C1 segment of cervical spinal cord (tissue), 14 donors: ENCODE data around the gene KCNN3.

Experiments used
- DNase-seq, 14 donors: peaks; one replicate each; lab custom pipeline; 2025; lab: John Stamatoyannopoulos, UW

KCNN3 gene

DNA sequence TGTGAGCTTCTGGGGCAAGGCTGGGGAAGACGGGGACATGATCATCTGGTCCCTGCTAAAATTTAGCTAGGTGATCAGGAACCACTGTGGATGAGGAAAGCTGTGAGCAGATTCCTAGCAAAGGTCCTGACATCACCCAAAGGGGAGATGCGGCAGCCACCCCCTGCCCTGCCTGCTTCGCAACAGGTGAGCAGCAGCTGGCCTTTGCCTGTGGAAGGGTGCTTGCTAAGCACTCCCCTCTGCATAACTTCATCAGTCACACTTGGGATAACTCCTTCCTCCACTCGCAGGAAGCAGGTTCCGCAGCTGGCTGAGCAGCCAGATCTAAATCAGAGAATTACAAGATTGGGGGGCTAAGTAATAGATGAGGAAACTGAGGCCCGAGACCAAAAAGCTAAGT is 51.2 kb downstream of the KCNN3 start:
- DNase-seq, result no peak

GRCh38 chr1:154816937-154817336 is 53.1 kb downstream of the KCNN3 start:
- no peak for DNase-seq

DNA sequence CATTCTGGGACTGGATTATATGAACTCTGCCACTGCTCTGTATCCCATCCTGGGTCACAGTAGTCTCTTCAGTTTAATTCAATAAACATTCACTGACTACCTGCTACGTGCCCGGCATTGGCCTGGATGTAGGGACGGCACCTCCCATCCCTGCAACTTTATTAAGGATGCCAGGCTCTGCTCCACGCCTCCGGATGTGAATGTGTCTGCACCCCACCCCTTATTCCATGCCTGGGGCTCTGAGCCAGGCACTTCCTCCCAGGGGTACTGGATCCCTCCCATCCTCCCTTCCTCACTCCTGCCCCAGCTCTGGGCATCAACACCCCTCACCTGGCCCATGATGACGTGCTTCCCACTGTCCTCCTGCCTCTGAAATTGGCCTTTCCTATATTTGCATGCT is 53.7 kb downstream of the KCNN3 start:
- DNase-seq, result no peak

- peak in 1 of 14 donors; percentile 18 for DNase-seq
Observed at GRCh38 chr1:154813846-154814505, 56.1 kb downstream of the KCNN3 start.

GRCh38 chr1:154813300-154813816 is 56.7 kb downstream of the KCNN3 start:
- peak in 2 of 14 donors; percentile 25 to 34 for DNase-seq

- DNase-seq, result no peak
Observed at GRCh38 chr1:154812877-154813276, 57.2 kb downstream of the KCNN3 start.

GRCh38 chr1:154810571-154810970 is 59.5 kb downstream of the KCNN3 start:
- no peak for DNase-seq

DNA sequence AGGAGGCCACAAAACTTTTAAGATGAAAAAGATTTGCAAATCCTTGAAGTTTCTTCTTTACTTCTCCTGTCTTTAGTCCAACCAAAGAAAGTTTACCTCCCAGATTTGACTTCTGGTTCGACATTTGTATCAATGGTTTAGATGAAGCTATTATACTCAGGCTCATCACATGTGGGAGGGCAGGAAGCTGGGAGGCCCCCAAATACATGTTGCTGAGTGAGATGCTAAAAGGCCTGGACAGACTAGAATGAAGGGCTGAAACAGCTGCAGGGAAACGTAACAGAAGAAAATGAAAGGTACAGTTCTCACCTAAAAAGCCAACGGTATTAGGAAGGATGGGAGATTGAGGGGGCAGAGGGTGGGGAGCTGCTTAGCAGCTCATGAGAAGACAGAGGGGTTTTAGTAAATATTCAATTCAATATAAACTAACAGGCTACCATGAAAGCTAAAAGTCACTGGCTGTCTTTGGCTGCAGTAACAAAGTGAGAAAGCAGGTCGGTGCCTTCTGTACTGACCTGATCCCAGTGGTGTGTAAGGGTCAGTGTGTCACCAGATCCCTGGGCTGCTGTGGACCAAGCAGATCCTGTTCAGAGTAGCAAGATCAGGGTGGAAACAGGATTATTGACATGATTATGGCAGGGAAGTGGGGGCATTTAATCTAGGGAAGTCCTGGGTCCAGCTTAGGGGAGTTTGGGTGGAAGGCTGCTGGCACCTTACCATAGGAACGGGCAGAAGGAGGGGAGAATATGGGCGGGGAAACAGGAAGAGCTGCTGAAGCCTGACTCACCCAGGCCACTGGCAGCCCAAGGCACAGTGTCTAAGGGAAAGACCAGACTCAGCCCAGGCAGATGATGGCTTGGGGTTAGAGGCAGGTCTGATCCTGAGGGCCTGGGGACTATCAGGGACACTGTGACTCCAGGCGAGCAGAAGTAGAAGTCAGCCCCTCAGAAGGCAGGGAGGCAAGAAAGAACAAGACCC is 60.4 kb downstream of the KCNN3 start:
- DNase-seq, result peak in 1 of 14 donors; percentile 35

- no peak for DNase-seq
Observed at GRCh38 chr1:154808909-154809262, 61.2 kb downstream of the KCNN3 start.

DNA sequence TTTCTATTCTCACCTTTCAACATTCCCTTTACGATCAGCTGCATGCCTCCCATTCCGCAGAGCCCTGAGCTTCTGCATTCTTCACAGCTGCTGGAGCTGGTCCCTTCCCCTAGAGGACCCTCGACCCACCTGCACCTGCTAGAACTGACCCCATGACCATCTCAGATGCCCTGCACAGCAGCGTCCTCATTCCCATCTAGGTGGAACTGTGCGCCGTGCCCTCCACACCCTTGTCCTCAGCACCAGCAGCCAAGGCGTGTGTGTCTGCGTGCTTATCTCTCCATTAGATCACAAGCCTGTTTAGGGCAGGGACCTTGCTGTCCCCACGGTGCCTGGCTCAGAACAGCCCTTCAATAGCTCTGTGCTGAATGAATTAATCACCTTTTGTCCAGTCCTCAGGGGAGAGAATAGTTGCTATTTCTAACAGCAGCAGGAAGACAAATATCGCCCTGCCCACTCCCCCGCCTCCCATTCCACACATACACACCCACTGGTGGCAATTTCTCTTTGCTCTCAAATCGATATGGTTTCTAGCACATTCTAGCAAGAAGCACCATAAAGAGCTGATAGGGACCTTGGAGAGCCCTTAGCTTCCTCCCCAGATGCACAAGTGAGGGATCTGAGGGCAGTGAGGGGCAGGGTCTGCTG is 61.7 kb downstream of the KCNN3 start:
- DNase-seq, result no peak

- no peak for DNase-seq
Observed at GRCh38 chr1:154807048-154807591, 63.0 kb downstream of the KCNN3 start.

- no peak for DNase-seq
Observed at GRCh38 chr1:154806333-154806732, 63.7 kb downstream of the KCNN3 start.

DNA sequence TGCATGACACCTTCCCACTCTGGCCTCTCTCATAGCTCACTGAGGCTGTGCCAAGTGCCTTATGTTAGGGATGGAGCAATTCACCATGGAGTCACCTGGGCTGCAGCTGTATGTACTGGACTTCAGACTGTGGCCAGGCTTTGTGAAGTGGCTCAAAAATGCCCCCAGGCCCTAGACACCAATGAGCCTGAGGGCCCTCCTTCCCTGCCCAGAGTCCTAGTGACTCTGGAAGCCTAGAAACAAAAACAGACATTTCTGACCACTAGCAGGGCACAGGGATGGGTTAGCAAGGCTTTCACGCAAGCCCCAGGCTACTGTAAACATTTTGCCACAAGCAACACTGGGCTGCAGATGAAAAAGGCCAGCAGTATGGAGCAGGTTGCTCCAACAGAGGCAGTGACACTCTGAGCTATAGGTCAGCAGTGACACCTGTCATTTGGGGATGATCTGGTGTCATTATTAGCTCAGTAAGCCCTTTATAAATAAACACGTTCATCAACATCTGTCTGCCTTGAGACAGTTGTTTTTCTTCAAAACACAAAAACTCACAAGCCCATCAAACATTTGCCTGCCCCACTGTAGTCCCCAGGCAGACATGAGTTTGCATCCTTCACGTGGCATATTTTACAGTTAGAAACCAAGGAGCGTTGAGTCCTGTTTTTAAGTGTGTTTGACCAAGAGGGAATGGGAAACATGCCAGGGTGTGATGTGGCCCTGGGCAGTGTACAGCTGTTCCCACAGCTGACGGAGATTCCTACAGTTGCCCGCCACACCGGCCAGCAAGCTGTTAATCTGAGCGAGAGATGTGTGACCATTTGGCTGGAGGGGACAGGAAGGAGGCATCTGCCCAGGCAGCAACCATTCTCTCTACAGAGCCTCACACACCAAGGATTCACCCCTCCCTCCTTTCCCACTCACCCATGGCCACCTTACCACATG is 66.8 kb downstream of the KCNN3 start:
- no peak for DNase-seq

DNA sequence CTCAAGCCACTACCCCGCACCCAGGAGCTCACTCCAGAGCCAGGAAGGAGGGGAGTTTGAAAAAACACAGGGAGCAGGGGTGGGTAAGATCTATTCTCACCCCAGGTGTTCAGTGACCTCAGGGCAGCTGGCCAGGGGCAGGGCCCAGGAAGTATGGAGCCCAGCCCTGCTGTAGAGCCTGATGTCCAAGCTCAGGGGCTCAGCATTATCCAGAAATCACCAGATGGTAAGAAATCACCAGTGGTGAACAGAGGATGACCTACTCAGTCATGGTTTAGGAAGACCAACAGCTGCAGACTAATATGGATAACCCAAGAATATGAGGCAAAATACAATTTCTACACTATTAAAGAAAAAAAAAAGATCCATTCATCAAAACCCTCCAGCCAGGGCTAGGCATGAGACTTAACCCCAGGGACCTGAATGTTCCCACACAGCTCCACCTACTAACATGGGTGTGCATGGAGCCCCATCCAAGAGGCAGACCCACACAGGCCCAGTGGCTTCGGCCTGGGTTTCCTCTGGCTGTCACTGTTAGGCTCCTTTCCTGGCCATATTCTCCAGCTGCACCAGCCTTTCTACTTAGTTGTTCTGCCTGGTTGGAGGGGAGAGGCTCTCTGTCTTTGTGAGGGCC is 67.6 kb downstream of the KCNN3 start:
- DNase-seq, result no peak

DNA sequence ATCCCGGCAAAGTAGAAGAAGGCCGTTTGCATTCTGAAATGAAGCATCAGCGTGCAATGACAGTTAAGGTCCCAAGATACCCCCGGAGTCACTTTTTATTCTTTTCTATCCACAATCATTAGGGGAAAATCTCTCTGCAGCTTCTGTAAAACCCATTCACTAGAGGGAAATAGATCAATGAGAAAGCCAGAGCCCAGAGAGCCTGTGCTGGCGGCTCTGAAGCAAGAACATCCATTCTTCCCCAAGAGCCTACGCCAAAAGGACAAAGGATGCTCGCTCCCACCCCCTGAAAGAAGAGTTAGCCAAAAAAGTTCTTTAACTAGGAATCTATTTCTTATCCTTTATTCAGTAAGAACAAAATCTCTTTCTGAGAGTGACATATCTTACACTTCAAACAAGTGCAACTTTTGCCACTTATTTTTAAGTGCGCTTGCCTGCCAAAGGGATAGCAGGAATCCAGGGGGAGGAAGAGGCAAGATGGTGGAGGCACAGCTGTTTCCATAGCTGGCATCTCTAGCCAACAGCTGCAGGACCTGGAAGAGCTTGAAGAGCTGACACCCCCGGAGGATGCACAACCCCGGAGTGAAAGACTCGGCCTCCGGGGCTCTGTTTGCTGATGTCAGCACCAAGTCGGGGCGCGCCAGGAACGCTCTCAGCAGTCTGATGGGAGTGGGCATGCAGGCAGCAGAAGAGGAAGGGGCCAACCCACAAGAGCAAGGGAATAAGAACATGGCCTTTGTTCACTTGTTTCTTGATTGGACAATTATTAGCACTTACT is 68.7 kb downstream of the KCNN3 start:
- no peak for DNase-seq

DNA sequence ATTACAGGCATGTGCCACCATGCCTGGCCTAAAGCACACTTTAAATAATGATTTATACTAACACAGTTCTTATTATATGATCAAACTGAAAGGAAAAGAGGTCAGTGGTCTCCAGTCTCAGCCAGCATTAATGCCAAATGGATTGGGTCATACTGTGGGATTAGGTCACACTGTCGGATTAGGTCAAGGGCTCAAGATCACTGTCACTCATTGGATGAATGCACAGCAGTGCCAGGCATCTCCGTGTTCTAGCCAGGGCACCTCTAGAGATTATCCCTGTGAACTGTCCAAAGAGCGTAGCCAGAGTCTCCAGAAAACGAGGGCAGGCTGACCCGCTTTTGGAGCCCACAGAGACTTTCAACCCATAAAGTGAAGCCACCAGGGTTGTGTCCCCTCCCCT is 70.9 kb downstream of the KCNN3 start:
- no peak for DNase-seq

DNA sequence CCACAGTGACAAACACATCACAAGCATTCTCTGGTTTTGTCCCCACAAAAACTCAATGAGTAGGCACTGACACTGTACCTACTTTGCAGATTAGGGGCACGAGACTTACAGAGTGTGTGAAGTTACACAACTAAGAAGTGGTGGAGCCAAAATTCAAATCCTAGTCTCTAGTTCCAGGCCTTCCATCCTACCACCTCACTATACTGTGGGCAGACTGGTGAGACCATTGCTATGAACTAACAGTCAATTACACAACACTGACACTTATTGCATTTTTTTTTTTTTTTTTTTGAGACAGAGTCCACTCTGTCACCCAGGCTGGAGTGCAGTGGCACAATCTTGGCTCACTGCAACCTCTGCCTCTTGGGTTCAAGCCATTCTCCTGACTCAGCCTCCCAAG is 71.4 kb downstream of the KCNN3 start:
- DNase-seq, result no peak

GRCh38 chr1:154797175-154797574 is 72.9 kb downstream of the KCNN3 start:
- no peak for DNase-seq

- no peak for DNase-seq
Observed at GRCh38 chr1:154796303-154796892, 73.7 kb downstream of the KCNN3 start.
